Spleen (tissue), 11 donors: Measurements from ENCODE around the gene HID1. TPM values are rescaled to one million over a fixed set of nuclear protein-coding genes. Genes with fewer than 3 reads are reported as not detected.

ENCODE experiments used
- DNase-seq: peaks from one replicate; pipeline ENCODE4 v3.0.0-alpha.2; 2020
- H3K27ac ChIP-seq, 8 donors: fragments of 200-600 bp; sonication (generic) in 7 of 8; 1 replicate in 4 of 8; 2 replicates in 4 of 8; pipeline versions ENCODE4 v1.5.0 to v1.8.0; 2016 to 2021; ENCODE audit warnings: inconsistent platforms in 4 of 8, mild to moderate bottlenecking in 4 of 8, moderate library complexity in 1 of 8
- H3K27me3 ChIP-seq, 7 donors: fragments of 200-600 bp; sonication (generic) in 6 of 7; replicated peaks in 1 of 7; 1 replicate in 4 of 7; 2 replicates in 3 of 7; pipeline versions ENCODE4 v1.5.0 to v1.8.0; 2016 to 2021; ENCODE audit warnings: inconsistent platforms in 3 of 7, mild to moderate bottlenecking in 1 of 7
- H3K36me3 ChIP-seq, 6 donors: fragments of 200-600 bp; sonication (generic) in 5 of 6; 1 replicate in 4 of 6; 2 replicates in 2 of 6; pipeline versions ENCODE4 v1.5.0 to v1.8.0; 2016 to 2021; ENCODE audit warnings: inconsistent platforms in 2 of 6
- H3K4me1 ChIP-seq, 6 donors: fragments of 200-600 bp; sonication (generic) in 5 of 6; 1 replicate in 3 of 6; 2 replicates in 3 of 6; pipeline versions ENCODE4 v1.5.0 to v1.8.0; 2016 to 2021; ENCODE audit warnings: inconsistent platforms in 3 of 6
- H3K4me3 ChIP-seq, 8 donors: fragments of 200-600 bp; sonication (generic) in 7 of 8; 1 replicate in 4 of 8; 2 replicates in 4 of 8; pipeline versions ENCODE4 v1.5.0 to v1.8.0; 2016 to 2021; ENCODE audit warnings: inconsistent platforms in 4 of 8, mild to moderate bottlenecking in 4 of 8, moderate library complexity in 2 of 8
- H3K9me3 ChIP-seq, 8 donors: fragments of 200-600 bp; sonication (generic) in 7 of 8; 1 replicate in 4 of 8; 2 replicates in 4 of 8; pipeline versions ENCODE4 v1.5.0 to v1.8.0; 2016 to 2021; ENCODE audit warnings: inconsistent platforms in 4 of 8
- CTCF ChIP-seq, 11 experiments: fragments of 200-600 bp in 7 of 11; fragments of 450-650 bp in 4 of 11; sonication (generic) in 4 of 11; IDR thresholded peaks in 8 of 11; conservative IDR thresholded peaks in 3 of 11; 1 replicate in 7 of 11; 2 replicates in 4 of 11; pipeline versions ENCODE4 v1.4.0 to v1.8.0; 2016 to 2021; ENCODE audit warnings: antibody characterized with exemption in 11 of 11, inconsistent platforms in 4 of 11, mild to moderate bottlenecking in 1 of 11
- POLR2A ChIP-seq, 3 donors: fragments of 450-650 bp; IDR thresholded peaks; one replicate each; pipeline ENCODE4 v1.5.1; 2017; ENCODE audit warnings: antibody characterized with exemption in 3 of 3, mild to moderate bottlenecking in 1 of 3
- POLR2AphosphoS5 ChIP-seq, 3 donors: sonication (generic); formaldehyde crosslinking; IDR thresholded peaks; one replicate each; pipeline ENCODE4 v1.5.1; 2017; ENCODE audit warnings: antibody characterized with exemption in 3 of 3
- WGBS, 5 donors: extraction: QIAGEN DNeasy Blood & Tissue Kit in 3 of 5; methylation state at CpG; one replicate each; pipeline versions ENCODE4 v1.1.5 to v1.1.7; 2013 to 2018; 5-methylcytosine and 5-hydroxymethylcytosine counted together
- intact Hi-C: fragments of 100-400 bp; cut with DNase I; formaldehyde crosslinking; loops from one replicate; pipeline ENCODE4 v1.15.0; 2023; ENCODE audit warnings: low total_unique reads
- polyA plus RNA-seq, 3 donors: library from polyadenylated mRNA; stranded (reverse); fragments of 200-250 nt; gene quantifications; one replicate each; pipeline ENCODE4 v1.2.1, GENCODE V29; 2013
- total RNA-seq, 7 donors: library from RNA; depleted of rRNA in 3 of 7; stranded (reverse); fragments of >200 nt in 3 of 7; fragmentation: NEBNext Ultra II Directional in 4 of 7; extraction: Animal tissue kit (Norgen Biotek cat#: 25700) in 4 of 7; gene quantifications; one replicate each; pipeline versions ENCODE4 v1.1.0 to v1.2.1, GENCODE V29; 2016 to 2021
- donor health status: healthy with polysubstance abuse.
- donor health status: DM: no; HTN: no; CAD: no; lungs with moderate emphysema.
- donor health status: DM: no; HTN: no; CAD: no.
- donor health status: Bipolar disorder and iron deficiency.
- donor health status: healthy.
- donor health status: DM: no; HTN: no; CAD: no.
- donor health status: DM: yes; HTN: yes; CAD: no.

Gene HID1
- total and polyA plus RNA-seq, 10 donors: 5.2 to 39.4 (median 24.8) TPM

DNA sequence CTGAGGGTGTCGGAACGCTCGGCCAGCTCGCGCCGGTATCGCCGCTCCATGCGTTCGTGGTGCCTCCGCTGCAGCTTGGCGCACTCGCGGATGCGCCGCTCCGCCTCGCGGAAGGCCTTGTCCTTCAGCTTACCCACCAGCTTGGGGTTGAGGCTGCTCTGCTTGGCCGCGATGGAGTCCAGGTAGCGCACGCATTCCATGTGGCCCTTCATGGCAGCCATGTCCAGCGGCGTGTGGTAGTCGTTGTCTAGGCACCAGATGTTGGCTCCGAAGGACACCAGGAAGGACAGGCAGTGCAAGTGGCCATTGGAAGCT, 52.3 kb downstream of the HID1 start:
- Histone ChIP-seq H3K27ac (no peak overlapping the region), H3K4me1 (peaks cover 15 to 39% (median 24%) of the 10 kb centered on the region in 6 donors), H3K9me3 (no peaks in the 10 kb centered on the region), H3K27me3 (peaks cover 5 to 100% (median 61%) of the 10 kb centered on the region in 7 donors), H3K4me3 (no peak overlapping the region), H3K36me3 (no peaks in the 10 kb centered on the region)
- WGBS, 5 donors: 80 to 88% (median 82%) methylated on average over 27 of the region's 27 CpGs
- no peak for DNase-seq
- intact Hi-C loops: no loop called here
- TF ChIP-seq CTCF (IDR thresholded peaks at IDR 0.05 in 8 of 11, conservative IDR thresholded peaks at IDR 0.05 in 3 of 11) (no peak), POLR2AphosphoS5 (IDR thresholded peaks at IDR 0.05) (no peak), POLR2A (IDR thresholded peaks at IDR 0.05) (no peak)

DNA sequence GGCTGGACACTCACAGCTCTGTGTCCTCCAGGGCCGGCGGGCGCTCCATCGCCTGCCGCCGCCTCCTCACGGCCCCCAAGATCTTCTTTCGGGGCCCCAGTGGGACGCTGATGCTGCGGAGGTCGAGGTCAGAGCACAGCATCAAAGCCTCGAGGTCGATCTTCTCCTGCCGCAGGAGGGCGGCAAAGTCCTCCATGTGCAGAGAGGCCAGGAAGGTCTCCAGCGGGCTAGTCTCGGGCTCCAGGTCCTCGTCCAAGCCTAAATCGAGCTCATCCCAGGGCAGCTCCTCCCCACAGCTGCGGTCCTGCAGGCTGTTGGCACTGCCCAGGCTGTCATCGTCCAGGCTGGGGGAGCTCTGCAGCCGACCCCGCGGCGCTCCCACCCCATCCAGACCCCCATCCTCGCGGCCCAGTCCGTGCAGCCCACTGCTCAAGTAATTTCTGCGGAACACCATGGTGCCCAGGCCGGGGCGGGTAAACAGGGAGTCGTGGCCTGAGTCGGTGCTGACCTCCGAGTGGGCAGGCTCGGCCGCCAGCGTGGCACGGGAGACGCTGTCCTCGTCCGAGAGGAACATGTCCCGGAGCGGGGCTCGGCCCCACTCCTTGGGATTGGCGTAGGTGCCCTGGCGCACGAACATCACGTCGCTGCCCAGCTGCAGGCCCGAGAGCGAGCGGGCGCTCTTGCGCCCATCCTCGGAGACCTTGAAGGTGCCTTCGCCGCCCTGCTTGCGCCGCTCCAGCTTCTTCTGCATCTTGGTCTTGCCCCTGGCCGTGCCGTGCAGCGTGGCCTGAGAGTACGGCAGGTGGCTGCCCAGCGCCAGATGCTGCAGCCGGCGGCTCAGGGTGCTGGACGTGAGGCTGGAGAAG, 52.9 kb downstream of the HID1 start:
- peaks cover 5 to 100% (median 55%) of the 10 kb centered on the region in 7 donors for H3K27me3 ChIP-seq
- no peak overlapping the region for H3K4me3 ChIP-seq
- H3K27ac ChIP-seq: no peak overlapping the region
- no peak for TF ChIP-seq POLR2AphosphoS5 (IDR thresholded peaks at IDR 0.05)
- no peak for TF ChIP-seq POLR2A (IDR thresholded peaks at IDR 0.05)
- TF ChIP-seq CTCF (IDR thresholded peaks at IDR 0.05 in 8 of 11, conservative IDR thresholded peaks at IDR 0.05 in 3 of 11): no peak
- peaks cover 15 to 37% (median 21%) of the 10 kb centered on the region in 6 donors for H3K4me1 ChIP-seq
- intact Hi-C loops: no loop called here
- no peak for DNase-seq
- WGBS, 5 donors: 62 to 76% (median 70%) methylated on average over 39 to 67 of the region's 67 CpGs
- H3K9me3 ChIP-seq: no peaks in the 10 kb centered on the region
- H3K36me3 ChIP-seq: no peaks in the 10 kb centered on the region

GRCh38 chr17:74918906-74919305, 53.7 kb downstream of the HID1 start:
- no peaks in the 10 kb centered on the region for H3K9me3 ChIP-seq
- H3K4me3 ChIP-seq: no peak overlapping the region
- peaks cover 3 to 93% (median 47%) of the 10 kb centered on the region in 7 donors for H3K27me3 ChIP-seq
- no peak overlapping the region for H3K27ac ChIP-seq
- no peaks in the 10 kb centered on the region for H3K36me3 ChIP-seq
- peaks cover 9 to 30% (median 13%) of the 10 kb centered on the region in 6 donors for H3K4me1 ChIP-seq
- TF ChIP-seq POLR2AphosphoS5 (IDR thresholded peaks at IDR 0.05): no peak
- TF ChIP-seq CTCF (IDR thresholded peaks at IDR 0.05 in 8 of 11, conservative IDR thresholded peaks at IDR 0.05 in 3 of 11): no peak
- TF ChIP-seq POLR2A (IDR thresholded peaks at IDR 0.05): no peak
- intact Hi-C loops: no loop called here
- DNase-seq: no peak
- WGBS, 5 donors: 88 to 95% (median 89%) methylated on average over 5 of the region's 5 CpGs

- Histone ChIP-seq H3K4me3 (no peak overlapping the region), H3K4me1 (peaks cover 0 to 15% (median 0%) of the 10 kb centered on the region in 6 donors), H3K36me3 (no peaks in the 10 kb centered on the region), H3K27ac (no peak overlapping the region), H3K9me3 (no peaks in the 10 kb centered on the region), H3K27me3 (peaks cover 0 to 79% (median 32%) of the 10 kb centered on the region in 7 donors)
- TF ChIP-seq POLR2A (IDR thresholded peaks at IDR 0.05) (no peak), CTCF (IDR thresholded peaks at IDR 0.05 in 8 of 11, conservative IDR thresholded peaks at IDR 0.05 in 3 of 11) (no peak), POLR2AphosphoS5 (IDR thresholded peaks at IDR 0.05) (no peak)
- DNase-seq: no peak
- intact Hi-C loops: no loop called here
- WGBS, 5 donors: 33 to 60% (median 43%) methylated on average over 5 to 10 of the region's 10 CpGs
Measured at GRCh38 chr17:74917430-74917829, 55.1 kb downstream of the HID1 start.
